ENCODE data around the gene CDH13.

DNA sequence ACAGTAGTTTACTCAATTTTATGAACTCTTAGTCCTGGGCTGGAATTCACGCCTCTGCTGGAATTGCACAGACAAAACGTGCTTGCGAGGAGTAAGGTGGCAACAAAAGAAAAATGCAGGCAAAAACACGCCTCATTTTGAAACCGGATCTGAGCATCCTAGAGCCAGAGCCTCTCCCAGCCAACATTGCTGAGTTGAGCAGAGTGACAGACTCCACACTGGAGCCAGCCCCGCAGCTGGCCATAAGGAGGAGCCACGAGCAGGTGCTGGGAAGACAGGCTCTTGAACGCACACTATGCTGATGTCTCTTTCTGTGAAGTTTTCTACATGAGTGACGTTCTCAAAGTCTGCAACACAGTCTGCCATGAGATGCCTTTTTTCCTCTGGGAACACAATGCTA is 1166.4 kb downstream of the CDH13 start:
- TF ChIP-seq, protein P1, sequence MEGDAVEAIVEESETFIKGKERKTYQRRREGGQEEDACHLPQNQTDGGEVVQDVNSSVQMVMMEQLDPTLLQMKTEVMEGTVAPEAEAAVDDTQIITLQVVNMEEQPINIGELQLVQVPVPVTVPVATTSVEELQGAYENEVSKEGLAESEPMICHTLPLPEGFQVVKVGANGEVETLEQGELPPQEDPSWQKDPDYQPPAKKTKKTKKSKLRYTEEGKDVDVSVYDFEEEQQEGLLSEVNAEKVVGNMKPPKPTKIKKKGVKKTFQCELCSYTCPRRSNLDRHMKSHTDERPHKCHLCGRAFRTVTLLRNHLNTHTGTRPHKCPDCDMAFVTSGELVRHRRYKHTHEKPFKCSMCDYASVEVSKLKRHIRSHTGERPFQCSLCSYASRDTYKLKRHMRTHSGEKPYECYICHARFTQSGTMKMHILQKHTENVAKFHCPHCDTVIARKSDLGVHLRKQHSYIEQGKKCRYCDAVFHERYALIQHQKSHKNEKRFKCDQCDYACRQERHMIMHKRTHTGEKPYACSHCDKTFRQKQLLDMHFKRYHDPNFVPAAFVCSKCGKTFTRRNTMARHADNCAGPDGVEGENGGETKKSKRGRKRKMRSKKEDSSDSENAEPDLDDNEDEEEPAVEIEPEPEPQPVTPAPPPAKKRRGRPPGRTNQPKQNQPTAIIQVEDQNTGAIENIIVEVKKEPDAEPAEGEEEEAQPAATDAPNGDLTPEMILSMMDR (IDR thresholded peaks at IDR 0.05) = no peak
- TF ChIP-seq KDM1A (IDR thresholded peaks at IDR 0.05; ENCODE audit: low read depth) (no peak), EP300 (IDR thresholded peaks at IDR 0.05) (no peak), RAD21 (conservative IDR thresholded peaks at IDR 0.05 in 1 of 2, IDR thresholded peaks at IDR 0.05 in 1 of 2) (no peak), POLR2A (IDR thresholded peaks at IDR 0.05; ENCODE audit: low read length) (no peak), MAFK (IDR thresholded peaks at IDR 0.05; ENCODE audit: partially characterized antibody) (no peak), KDM5A (IDR thresholded peaks at IDR 0.05) (no peak), HOXB5 (CRISPR knock-in tag; IDR thresholded peaks at IDR 0.05) (no peak), PHF8 (IDR thresholded peaks at IDR 0.05; ENCODE audit: borderline replicate concordance, low read depth) (no peak), FOXS1 (CRISPR knock-in tag; IDR thresholded peaks at IDR 0.05) (no peak), MAZ (IDR thresholded peaks at IDR 0.05; ENCODE audit: borderline replicate concordance, low read depth, low read length) (no peak)
- TF ChIP-seq, protein P2, sequence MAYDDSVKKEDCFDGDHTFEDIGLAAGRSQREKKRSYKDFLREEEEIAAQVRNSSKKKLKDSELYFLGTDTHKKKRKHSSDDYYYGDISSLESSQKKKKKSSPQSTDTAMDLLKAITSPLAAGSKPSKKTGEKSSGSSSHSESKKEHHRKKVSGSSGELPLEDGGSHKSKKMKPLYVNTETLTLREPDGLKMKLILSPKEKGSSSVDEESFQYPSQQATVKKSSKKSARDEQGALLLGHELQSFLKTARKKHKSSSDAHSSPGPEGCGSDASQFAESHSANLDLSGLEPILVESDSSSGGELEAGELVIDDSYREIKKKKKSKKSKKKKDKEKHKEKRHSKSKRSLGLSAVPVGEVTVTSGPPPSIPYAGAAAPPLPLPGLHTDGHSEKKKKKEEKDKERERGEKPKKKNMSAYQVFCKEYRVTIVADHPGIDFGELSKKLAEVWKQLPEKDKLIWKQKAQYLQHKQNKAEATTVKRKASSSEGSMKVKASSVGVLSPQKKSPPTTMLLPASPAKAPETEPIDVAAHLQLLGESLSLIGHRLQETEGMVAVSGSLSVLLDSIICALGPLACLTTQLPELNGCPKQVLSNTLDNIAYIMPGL (CRISPR knock-in tag; IDR thresholded peaks at IDR 0.05; ENCODE audit: borderline replicate concordance) = no peak
- TF ChIP-seq, protein P3, sequence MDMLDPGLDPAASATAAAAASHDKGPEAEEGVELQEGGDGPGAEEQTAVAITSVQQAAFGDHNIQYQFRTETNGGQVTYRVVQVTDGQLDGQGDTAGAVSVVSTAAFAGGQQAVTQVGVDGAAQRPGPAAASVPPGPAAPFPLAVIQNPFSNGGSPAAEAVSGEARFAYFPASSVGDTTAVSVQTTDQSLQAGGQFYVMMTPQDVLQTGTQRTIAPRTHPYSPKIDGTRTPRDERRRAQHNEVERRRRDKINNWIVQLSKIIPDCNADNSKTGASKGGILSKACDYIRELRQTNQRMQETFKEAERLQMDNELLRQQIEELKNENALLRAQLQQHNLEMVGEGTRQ (IDR thresholded peaks at IDR 0.05) = no peak
